Prostate gland (tissue), 2 donors: ENCODE data around the gene NOXO1. TPM values are rescaled to one million over a fixed set of nuclear protein-coding genes. Genes with fewer than 3 reads are reported as not detected.
A peak's percentile ranks its signal among the peaks of the same experiment; 100 is the strongest.

Experiments
- DNase-seq: peaks from one replicate; pipeline ENCODE4 v3.0.0-alpha.2; 2019; ENCODE audit warnings: low spot score
- H3K27ac ChIP-seq, 2 donors: fragments of 200-600 bp; sonication (generic); 2 replicates each; pipeline ENCODE4 v1.5.1; 2017 to 2019
- H3K27me3 ChIP-seq: fragments of 200-600 bp; sonication (generic); replicated peaks from 2 replicates; pipeline ENCODE4 v1.5.1; 2019; ENCODE audit not compliant: insufficient read depth
- H3K36me3 ChIP-seq, 2 donors: fragments of 200-600 bp; sonication (generic); 1 replicate in 1 of 2; 2 replicates in 1 of 2; pipeline versions ENCODE4 v1.5.1 to v1.8.1; 2017 to 2019
- H3K4me1 ChIP-seq: fragments of 200-600 bp; sonication (generic); replicated peaks from 2 replicates; pipeline ENCODE4 v1.5.1; 2019
- H3K4me3 ChIP-seq, 2 donors: fragments of 200-600 bp; sonication (generic); 2 replicates each; pipeline ENCODE4 v1.5.1; 2017 to 2019
- H3K9me3 ChIP-seq: fragments of 200-600 bp; sonication (generic); 2 replicates; pipeline ENCODE4 v1.5.1; 2017
- CTCF ChIP-seq, 4 experiments: fragments of 200-600 bp in 2 of 4; fragments of 450-650 bp in 2 of 4; sonication (generic) in 2 of 4; IDR thresholded peaks; 1 replicate in 3 of 4; 2 replicates in 1 of 4; pipeline ENCODE4 v1.5.1; 2016 to 2019; ENCODE audit warnings: antibody characterized with exemption in 4 of 4, mild to moderate bottlenecking in 2 of 4, moderate library complexity in 2 of 4
- POLR2A ChIP-seq: fragments of 450-650 bp; IDR thresholded peaks from one replicate; pipeline ENCODE4 v1.6.1; 2016; ENCODE audit warnings: antibody characterized with exemption, mild to moderate bottlenecking
- POLR2AphosphoS5 ChIP-seq: sonication (generic); formaldehyde crosslinking; IDR thresholded peaks from one replicate; pipeline ENCODE4 v1.6.1; 2017; ENCODE audit warnings: antibody characterized with exemption
- WGBS: methylation state at CpG from one replicate; pipeline ENCODE4 v1.1.5; 2018; 5-methylcytosine and 5-hydroxymethylcytosine counted together
- intact Hi-C: fragments of 100-400 bp; cut with DNase I; formaldehyde crosslinking; loops from one replicate; pipeline ENCODE4 v1.14.2; 2022
- total RNA-seq, 2 donors: library from RNA; depleted of rRNA; stranded (reverse); fragments of >200 nt; gene quantifications; one replicate each; pipeline ENCODE4 v1.1.0, GENCODE V29; 2016

NOXO1 gene
- total RNA-seq, 2 donors from 2014 or later, result 0.32 to 5.0 TPM

- H3K4me1 ChIP-seq, result peaks cover 9% of the 10 kb centered on the region
- no peak for DNase-seq
- no peaks in the 10 kb centered on the region for H3K9me3 ChIP-seq
- WGBS, result 93% methylated on average over 10 of the region's 10 CpGs
- H3K27ac ChIP-seq, result no peak overlapping the region
- peaks cover 3 to 18% of the 10 kb centered on the region in 2 donors for H3K36me3 ChIP-seq
- intact Hi-C loops, result no loop called here
- no peaks in the 10 kb centered on the region for H3K27me3 ChIP-seq
- no peak overlapping the region for H3K4me3 ChIP-seq
- TF ChIP-seq CTCF (IDR thresholded peaks at IDR 0.05), result no peak
- no peak for TF ChIP-seq POLR2AphosphoS5
- TF ChIP-seq POLR2A, result no peak
Measured at GRCh38 chr16:1938316-1938715, 43.0 kb downstream of the NOXO1 start.

- DNase-seq, result no peak
- intact Hi-C loops, result no loop called here
- TF ChIP-seq POLR2AphosphoS5 (no peak), POLR2A (no peak), CTCF (IDR thresholded peaks at IDR 0.05) (no peak)
- WGBS, result 95% methylated on average over 11 of the region's 11 CpGs
- Histone ChIP-seq H3K9me3 (no peaks in the 10 kb centered on the region), H3K4me3 (no peak overlapping the region), H3K27ac (no peak overlapping the region), H3K36me3 (peaks cover 3 to 18% of the 10 kb centered on the region in 2 donors), H3K4me1 (peaks cover 3% of the 10 kb centered on the region), H3K27me3 (no peaks in the 10 kb centered on the region)
Measured at GRCh38 chr16:1936945-1937479, 44.3 kb downstream of the NOXO1 start.

- DNase-seq, result no peak
- Histone ChIP-seq H3K36me3 (peaks cover 0 to 4% of the 10 kb centered on the region in 2 donors), H3K9me3 (no peaks in the 10 kb centered on the region), H3K27ac (no peak overlapping the region), H3K4me3 (no peak overlapping the region), H3K27me3 (no peaks in the 10 kb centered on the region), H3K4me1 (no peaks in the 10 kb centered on the region)
- TF ChIP-seq CTCF (IDR thresholded peaks at IDR 0.05) (no peak), POLR2A (no peak), POLR2AphosphoS5 (no peak)
- intact Hi-C loops, result no loop called here
- WGBS, result 68% methylated on average over 22 of the region's 23 CpGs
Measured at GRCh38 chr16:1933097-1933661, 48.1 kb downstream of the NOXO1 start.

- no peak overlapping the region for H3K27ac ChIP-seq
- H3K27me3 ChIP-seq, result no peaks in the 10 kb centered on the region
- WGBS, result 75% methylated on average over 18 of the region's 19 CpGs
- H3K9me3 ChIP-seq, result no peaks in the 10 kb centered on the region
- no peaks in the 10 kb centered on the region for H3K36me3 ChIP-seq
- H3K4me1 ChIP-seq, result no peaks in the 10 kb centered on the region
- no peak for DNase-seq
- peak in 1 of 4 experiments; percentile 12 for TF ChIP-seq CTCF (IDR thresholded peaks at IDR 0.05)
- no peak for TF ChIP-seq POLR2AphosphoS5
- intact Hi-C loops, result no loop called here
- H3K4me3 ChIP-seq, result no peak overlapping the region
Measured at GRCh38 chr16:1932050-1933028, 48.9 kb downstream of the NOXO1 start.
